Bronchial epithelial cell (primary cell): Measurements from ENCODE around the gene NKPD1. TPM values are rescaled to one million over a fixed set of nuclear protein-coding genes. Genes with fewer than 3 reads are reported as not detected.
A peak's percentile ranks its signal among the peaks of the same experiment; 100 is the strongest.

Experiments used
- DNase-seq: peaks from one replicate; pipeline ENCODE4 v3.0.0-alpha.2; 2010; ENCODE audit warnings: low read depth
- FAIRE-seq: peaks from 2 replicates; lab custom pipeline; 2011; peaks lifted over from hg19 to GRCh38; lab: Jason Lieb, UNC
- H3K27me3 ChIP-seq: 2 replicates; pipeline ENCODE4 v1.5.1; 2011; ENCODE audit warnings: low read length; ENCODE audit not compliant: control insufficient read depth, insufficient read depth
- H3K36me3 ChIP-seq: 2 replicates; pipeline ENCODE4 v1.5.1; 2011; ENCODE audit warnings: low read length; ENCODE audit not compliant: control insufficient read depth, insufficient read depth
- H3K4me3 ChIP-seq: 2 replicates; pipeline ENCODE4 v1.5.1; 2011; ENCODE audit warnings: mild to moderate bottlenecking, low read depth, low read length, control low read depth
- CTCF ChIP-seq: IDR thresholded peaks from 2 replicates; pipeline ENCODE4 v1.5.1; 2011; ENCODE audit warnings: mild to moderate bottlenecking, moderate library complexity, low read length, control low read depth, inconsistent platforms; ENCODE audit not compliant: insufficient read depth, severe bottlenecking
- total RNA-seq: library from RNA; depleted of rRNA; stranded (reverse); fragments of >200 nt; gene quantifications from 2 replicates; pipeline ENCODE4 v1.2.1, GENCODE V29; 2014

Gene NKPD1
- total RNA-seq, 1 donor from 2014 or later = 0.53 TPM

- Histone ChIP-seq H3K27me3 (peaks cover 6% of the 10 kb centered on the region), H3K36me3 (no peaks in the 10 kb centered on the region), H3K4me3 (no peak overlapping the region)
- FAIRE-seq = no peak
- TF ChIP-seq CTCF = no peak
- no peak for DNase-seq
These were observed 4.7 kb downstream of the NKPD1 start for GRCh38 chr19:45156011-45156630.

- H3K36me3 ChIP-seq = no peaks in the 10 kb centered on the region
- peaks cover 6% of the 10 kb centered on the region for H3K27me3 ChIP-seq
- H3K4me3 ChIP-seq = no peak overlapping the region
- FAIRE-seq (peak; percentile 18), DNase-seq (no peak)
- no peak for TF ChIP-seq CTCF
These were observed 6.5 kb downstream of the NKPD1 start for GRCh38 chr19:45154064-45154827.

- H3K4me3 ChIP-seq = no peak overlapping the region
- FAIRE-seq = no peak
These were observed 7.3 kb downstream of the NKPD1 start for GRCh38 chr19:45153339-45154063.

GRCh38 chr19:45152504-45153338 lies 8.1 kb downstream of the NKPD1 start:
- DNase-seq (no peak), FAIRE-seq (no peak)
- peaks cover 6% of the 10 kb centered on the region for H3K27me3 ChIP-seq
- peak; percentile 4 for TF ChIP-seq CTCF
- H3K36me3 ChIP-seq = no peaks in the 10 kb centered on the region
- no peak overlapping the region for H3K4me3 ChIP-seq

More at GRCh38 chr19:45153339-45154063, 7.3 kb downstream of the NKPD1 start:
- no peak for DNase-seq
- Histone ChIP-seq H3K27me3 (peaks cover 6% of the 10 kb centered on the region), H3K36me3 (no peaks in the 10 kb centered on the region)
- no peak for TF ChIP-seq CTCF

GRCh38 chr19:45151821-45152503 lies 8.8 kb downstream of the NKPD1 start:
- Histone ChIP-seq H3K4me3 (no peak overlapping the region), H3K36me3 (no peaks in the 10 kb centered on the region), H3K27me3 (peaks cover 6% of the 10 kb centered on the region)
- no peak for DNase-seq
- no peak for FAIRE-seq
- TF ChIP-seq CTCF = no peak
